GM19452 (cell line): ENCODE results near the gene TAF11L6.
"Not testable (repeated sequence)": the region's sequence is repeated elsewhere in the genome, so short reads cannot be mapped to it uniquely, and the experiment has no call there.

Experiments
- ATAC-seq: cut with Tn5 transposase; IDR thresholded peaks from one replicate; pipeline ENCODE4 v1.9.1; 2021; ENCODE audit not compliant: unreplicated experiment

TAF11L6 gene

GRCh38 chr5:17528369-17528768 lies at the start of gene TAF11L6:
TSS of gene TAF11L6 (plus strand) at chr5:17528669.
- not testable (repeated sequence) for ATAC-seq

- ATAC-seq, result no peak
Observed at GRCh38 chr5:17481378-17481777, 47.1 kb upstream of the TAF11L6 start.

GRCh38 chr5:17482790-17483189 lies 45.7 kb upstream of the TAF11L6 start:
- no peak for ATAC-seq

- ATAC-seq, result not testable (repeated sequence)
Observed at GRCh38 chr5:17486464-17487173, 41.9 kb upstream of the TAF11L6 start.

DNA sequence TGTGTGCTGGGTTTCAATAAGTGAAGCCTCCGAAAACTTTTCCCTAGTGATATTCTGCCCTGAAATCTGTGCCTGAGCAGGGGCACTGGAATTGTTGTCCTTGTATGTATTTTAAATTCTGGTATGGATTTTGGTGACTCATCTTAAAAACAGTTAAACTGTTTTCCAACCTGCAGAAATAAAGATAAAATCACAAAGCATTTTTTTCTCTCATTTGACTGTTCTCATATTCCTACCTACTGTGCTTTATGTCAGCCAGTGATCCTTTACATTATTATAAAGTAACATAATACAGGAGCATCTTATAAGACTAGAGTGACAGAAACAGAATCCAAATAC lies 41.3 kb upstream of the TAF11L6 start:
- ATAC-seq, result no peak

- ATAC-seq, result not testable (repeated sequence)
Observed at GRCh38 chr5:17491257-17491656, 37.2 kb upstream of the TAF11L6 start.

- ATAC-seq, result no peak
Observed at GRCh38 chr5:17492770-17493169, 35.7 kb upstream of the TAF11L6 start.

DNA sequence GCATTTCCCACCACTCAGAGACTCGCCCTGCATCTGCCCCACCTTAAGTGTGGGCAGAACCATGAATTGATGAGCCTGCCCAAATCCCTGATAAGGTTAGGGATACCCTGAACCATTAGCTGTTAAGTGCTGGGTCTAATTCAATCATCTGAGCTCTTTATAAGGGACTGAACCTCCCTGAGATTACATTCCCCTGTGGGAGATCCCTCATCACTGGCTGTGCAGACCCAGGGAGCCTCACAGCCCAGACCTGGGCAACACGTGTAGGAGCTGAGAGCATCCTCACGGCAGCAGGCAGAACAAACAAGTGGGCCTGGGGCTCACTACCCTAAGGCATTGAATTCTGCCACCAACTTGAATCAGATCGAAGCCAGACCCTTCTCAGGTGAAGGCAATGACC lies 31.0 kb upstream of the TAF11L6 start:
- no peak for ATAC-seq

DNA sequence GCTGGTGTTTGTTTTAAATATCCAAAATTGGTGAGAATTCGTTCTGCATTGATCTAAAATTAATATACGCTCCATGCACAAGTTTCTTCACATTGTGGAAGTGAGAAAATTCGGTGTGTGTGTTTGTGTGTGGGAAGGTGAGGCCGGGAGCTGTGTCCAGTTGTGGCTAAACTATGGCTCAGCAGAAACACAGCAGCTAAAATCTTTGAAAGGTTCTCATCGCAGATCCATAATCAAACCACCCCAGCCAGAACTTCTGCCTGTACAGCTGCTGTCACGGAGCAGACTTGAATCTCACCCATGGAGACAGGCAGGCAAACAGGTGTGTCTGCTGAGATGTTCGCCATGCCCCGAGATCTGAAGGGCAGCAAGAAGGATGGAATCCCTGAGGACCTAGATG lies 30.5 kb upstream of the TAF11L6 start, which contains the start of gene TAF11L2:
TAF11L2 (plus strand) TSS at position 301 of the 400 bp plus-strand sequence.
- not testable (repeated sequence) for ATAC-seq

- no peak for ATAC-seq
Observed at GRCh38 chr5:17511775-17512325, 16.6 kb upstream of the TAF11L6 start.

DNA sequence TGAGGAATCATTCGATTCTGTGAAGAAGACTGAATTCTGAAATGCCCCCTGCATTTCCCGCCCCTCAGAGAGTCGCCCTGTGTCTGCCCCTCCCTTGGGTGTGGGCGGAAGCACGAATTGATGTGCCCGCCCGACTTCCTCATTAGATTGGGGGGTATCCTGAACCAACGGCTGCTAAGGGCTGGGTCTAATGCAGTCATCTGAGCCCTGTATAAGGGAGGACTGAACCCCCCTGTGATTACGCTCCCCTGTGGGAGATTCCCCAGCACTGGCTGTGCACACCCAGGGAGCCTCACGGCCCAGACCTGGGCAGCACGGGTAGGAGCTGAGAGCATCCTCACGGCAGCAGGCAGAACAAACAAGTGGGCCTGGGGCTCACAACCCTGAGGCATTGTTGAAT lies 10.9 kb upstream of the TAF11L6 start:
- ATAC-seq, result not testable (repeated sequence)

DNA sequence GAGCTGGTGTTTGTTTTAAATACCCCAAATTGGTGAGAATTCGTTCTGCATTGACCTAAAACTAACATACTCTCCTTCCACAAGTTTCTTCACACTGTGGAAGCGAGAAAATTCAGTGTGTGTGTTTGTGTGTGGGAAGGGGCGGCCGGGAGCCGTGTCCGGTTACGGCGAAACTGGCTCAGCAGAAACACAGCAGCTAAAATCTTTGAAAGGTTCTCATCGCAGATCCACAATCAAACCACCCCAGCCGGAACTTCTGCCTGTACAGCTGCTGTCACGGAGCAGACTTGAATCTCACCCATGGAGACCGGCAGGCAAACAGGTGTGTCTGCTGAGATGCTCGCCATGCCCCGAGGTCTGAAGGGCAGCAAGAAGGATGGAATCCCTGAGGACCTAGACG lies 10.4 kb upstream of the TAF11L6 start, which contains the start of gene TAF11L3:
TAF11L3 (plus strand) TSS at position 301 of the 400 bp plus-strand sequence.
- not testable (repeated sequence) for ATAC-seq

DNA sequence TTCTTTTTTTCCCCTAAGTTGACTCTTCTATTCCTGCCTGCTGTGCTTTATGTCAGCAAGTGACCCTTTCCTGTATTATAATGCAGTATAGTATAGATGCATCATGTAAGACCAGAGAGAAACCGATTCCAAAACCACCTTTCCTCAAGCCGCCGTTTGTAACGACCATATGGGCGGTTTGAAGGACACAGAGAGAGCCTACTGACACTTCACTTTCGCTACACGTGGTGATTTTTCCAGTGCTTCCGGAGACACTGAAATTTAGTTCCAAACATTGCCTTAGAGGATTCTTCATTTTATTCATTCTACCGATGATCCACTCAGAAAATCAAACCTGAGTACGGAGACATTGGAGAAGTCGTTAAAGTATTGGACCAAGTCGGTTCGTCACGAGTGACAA lies 9.0 kb upstream of the TAF11L6 start:
- not testable (repeated sequence) for ATAC-seq

DNA sequence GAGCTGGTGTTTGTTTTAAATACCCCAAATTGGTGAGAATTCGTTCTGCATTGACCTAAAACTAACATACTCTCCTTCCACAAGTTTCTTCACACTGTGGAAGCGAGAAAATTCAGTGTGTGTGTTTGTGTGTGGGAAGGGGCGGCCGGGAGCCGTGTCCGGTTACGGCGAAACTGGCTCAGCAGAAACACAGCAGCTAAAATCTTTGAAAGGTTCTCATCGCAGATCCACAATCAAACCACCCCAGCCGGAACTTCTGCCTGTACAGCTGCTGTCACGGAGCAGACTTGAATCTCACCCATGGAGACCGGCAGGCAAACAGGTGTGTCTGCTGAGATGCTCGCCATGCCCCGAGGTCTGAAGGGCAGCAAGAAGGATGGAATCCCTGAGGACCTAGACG lies 7.0 kb upstream of the TAF11L6 start, which contains the start of gene TAF11L4:
TAF11L4 (plus strand) TSS at position 301 of the 400 bp plus-strand sequence.
- not testable (repeated sequence) for ATAC-seq

DNA sequence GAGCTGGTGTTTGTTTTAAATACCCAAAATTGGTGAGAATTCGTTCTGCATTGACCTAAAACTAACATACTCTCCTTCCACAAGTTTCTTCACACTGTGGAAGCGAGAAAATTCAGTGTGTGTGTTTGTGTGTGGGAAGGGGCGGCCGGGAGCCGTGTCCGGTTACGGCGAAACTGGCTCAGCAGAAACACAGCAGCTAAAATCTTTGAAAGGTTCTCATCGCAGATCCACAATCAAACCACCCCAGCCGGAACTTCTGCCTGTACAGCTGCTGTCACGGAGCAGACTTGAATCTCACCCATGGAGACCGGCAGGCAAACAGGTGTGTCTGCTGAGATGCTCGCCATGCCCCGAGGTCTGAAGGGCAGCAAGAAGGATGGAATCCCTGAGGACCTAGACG lies 3.5 kb upstream of the TAF11L6 start, which contains the start of gene TAF11L5:
TAF11L5 (plus strand) TSS at position 301 of the 400 bp plus-strand sequence.
- ATAC-seq, result not testable (repeated sequence)

- ATAC-seq, result not testable (repeated sequence)
Observed at GRCh38 chr5:17526504-17526903, 2.0 kb upstream of the TAF11L6 start.
